ENCODE data around the gene TMEM200C. TPM values are rescaled to one million over a fixed set of nuclear protein-coding genes. Genes with fewer than 3 reads are reported as not detected.

The TMEM200C gene
- total and polyA plus RNA-seq, 2 experiments from 2014 or later = 13.5 to 40.8 TPM

DNA sequence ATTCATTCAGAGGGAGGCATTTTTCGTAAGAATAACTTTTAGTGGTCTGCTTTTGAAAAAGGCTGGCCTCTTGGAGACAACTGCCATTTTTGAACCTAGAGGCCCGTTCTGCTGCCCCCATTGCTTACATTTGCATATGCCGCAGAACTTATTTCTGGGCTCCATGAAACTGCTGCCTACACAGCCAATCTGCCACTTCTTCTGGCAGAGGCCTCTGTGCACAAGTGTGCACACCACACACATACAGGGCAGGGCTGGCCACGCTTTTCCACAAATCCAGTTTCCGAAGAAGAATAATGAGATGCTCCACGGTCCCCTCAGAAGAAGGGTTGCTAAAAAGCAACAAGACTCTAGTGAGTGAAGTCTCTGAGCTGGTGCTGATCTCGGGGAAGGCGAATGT lies 56.2 kb downstream of the TMEM200C start:
- no peaks in the 10 kb centered on the region for H3K4me1 ChIP-seq (ENCODE audit: low read depth)
- no peak overlapping the region for H3K4me3 ChIP-seq
- H3K27ac ChIP-seq = no peak overlapping the region
- no peaks in the 10 kb centered on the region for H3K36me3 ChIP-seq
- TF ChIP-seq, protein P1, sequence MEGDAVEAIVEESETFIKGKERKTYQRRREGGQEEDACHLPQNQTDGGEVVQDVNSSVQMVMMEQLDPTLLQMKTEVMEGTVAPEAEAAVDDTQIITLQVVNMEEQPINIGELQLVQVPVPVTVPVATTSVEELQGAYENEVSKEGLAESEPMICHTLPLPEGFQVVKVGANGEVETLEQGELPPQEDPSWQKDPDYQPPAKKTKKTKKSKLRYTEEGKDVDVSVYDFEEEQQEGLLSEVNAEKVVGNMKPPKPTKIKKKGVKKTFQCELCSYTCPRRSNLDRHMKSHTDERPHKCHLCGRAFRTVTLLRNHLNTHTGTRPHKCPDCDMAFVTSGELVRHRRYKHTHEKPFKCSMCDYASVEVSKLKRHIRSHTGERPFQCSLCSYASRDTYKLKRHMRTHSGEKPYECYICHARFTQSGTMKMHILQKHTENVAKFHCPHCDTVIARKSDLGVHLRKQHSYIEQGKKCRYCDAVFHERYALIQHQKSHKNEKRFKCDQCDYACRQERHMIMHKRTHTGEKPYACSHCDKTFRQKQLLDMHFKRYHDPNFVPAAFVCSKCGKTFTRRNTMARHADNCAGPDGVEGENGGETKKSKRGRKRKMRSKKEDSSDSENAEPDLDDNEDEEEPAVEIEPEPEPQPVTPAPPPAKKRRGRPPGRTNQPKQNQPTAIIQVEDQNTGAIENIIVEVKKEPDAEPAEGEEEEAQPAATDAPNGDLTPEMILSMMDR (IDR thresholded peaks at IDR 0.05; ENCODE audit: low read depth, low read length) = no peak
- H3K27me3 ChIP-seq = no peaks in the 10 kb centered on the region
- no peak for DNase-seq (ENCODE audit: low read depth in 1 of 2, low spot score in 1 of 2)
- no peaks in the 10 kb centered on the region for H3K9me3 ChIP-seq (ENCODE audit: low read depth)
